Psoas muscle (tissue), 8 donors: ENCODE data around the gene TTYH3. TPM values are rescaled to one million over a fixed set of nuclear protein-coding genes. Genes with fewer than 3 reads are reported as not detected.

ENCODE experiments used
- ATAC-seq, 4 donors: fragments of 200-7000 bp; cut with Tn5 transposase; one replicate each; pipeline ENCODE4 v1.9.1; 2020; ENCODE audit warnings: moderate library complexity in 3 of 4, mild to moderate bottlenecking in 2 of 4
- DNase-seq, 2 donors: peaks; one replicate each; pipeline ENCODE4 v3.0.0-alpha.2; 2020
- H3K27ac ChIP-seq: fragments of 200-600 bp; one replicate; pipeline ENCODE4 v1.8.0; 2022
- H3K27me3 ChIP-seq, 3 donors: fragments of 200-600 bp in 1 of 3; one replicate each; pipeline versions ENCODE4 v1.6.1 to v1.8.0; 2013 to 2022; ENCODE audit warnings: low read length in 2 of 3, mild to moderate bottlenecking in 2 of 3, moderate library complexity in 1 of 3; ENCODE audit not compliant: insufficient read depth in 3 of 3
- H3K36me3 ChIP-seq, 2 donors: fragments of 200-600 bp in 1 of 2; one replicate each; pipeline versions ENCODE4 v1.6.1 to v1.8.0; 2013 to 2022; ENCODE audit warnings: low read depth in 1 of 2, mild to moderate bottlenecking in 1 of 2, moderate library complexity in 1 of 2; ENCODE audit not compliant: insufficient read depth in 1 of 2
- H3K4me1 ChIP-seq: fragments of 200-600 bp; one replicate; pipeline ENCODE4 v1.8.0; 2022
- H3K4me3 ChIP-seq: fragments of 200-600 bp; one replicate; pipeline ENCODE4 v1.8.0; 2022; ENCODE audit warnings: mild to moderate bottlenecking
- H3K9me3 ChIP-seq: fragments of 200-600 bp; one replicate; pipeline ENCODE4 v1.8.0; 2022
- CTCF ChIP-seq: fragments of 200-600 bp; IDR thresholded peaks from one replicate; pipeline ENCODE4 v1.8.0; 2022; ENCODE audit warnings: antibody characterized with exemption
- WGBS, 3 donors: extraction: QIAGEN DNeasy Blood & Tissue Kit; methylation state at CpG; one replicate each; pipeline versions ENCODE4 v1.1.6 to v1.1.7; 2013; 5-methylcytosine and 5-hydroxymethylcytosine counted together
- intact Hi-C, 2 donors: fragments of 100-400 bp; cut with DNase I; formaldehyde crosslinking; loops; one replicate each; pipeline versions ENCODE4 v1.11.0 to v1.14.2; 2022
- polyA plus RNA-seq, 3 donors: library from polyadenylated mRNA; stranded (reverse); fragments of 200-250 nt; gene quantifications; one replicate each; pipeline ENCODE4 v1.2.3, GENCODE V29; 2013
- total RNA-seq, 4 donors: library from RNA; stranded (reverse); fragmentation: NEBNext Ultra II Directional in 2 of 4; extraction: Animal tissue kit (Norgen Biotek cat#: 25700) in 2 of 4; gene quantifications; one replicate each; pipeline versions ENCODE4 v1.2.1 to v1.2.4, GENCODE V29; 2021 to 2023
- donor health status: healthy with polysubstance abuse.
- donor health status: DM: no; HTN: no; CAD: no; lungs with moderate emphysema.
- donor health status: Bipolar disorder and iron deficiency.
- donor health status: healthy.
- donor health status: DM: yes; HTN: yes; CAD: no.
- donor health status: DM: no; HTN: no; CAD: no.
- donor health status: DM: no; HTN: no; CAD: no.
- donor health status: DM: yes; HTN: yes; CAD: no.

Gene TTYH3
- total and polyA plus RNA-seq, 7 donors = 1.3 to 11.3 (median 6.5) TPM

- Histone ChIP-seq H3K4me3 (no peak overlapping the region), H3K27ac (no peak overlapping the region), H3K4me1 (no peaks in the 10 kb centered on the region), H3K36me3 (peaks cover 0 to 16% of the 10 kb centered on the region in 2 donors), H3K9me3 (no peaks in the 10 kb centered on the region), H3K27me3 (no peaks in the 10 kb centered on the region)
- intact Hi-C loops = no loop called here
- no peak for TF ChIP-seq CTCF
- DNase-seq (no peak), ATAC-seq (no peak)
- 91 to 95% (median 94%) methylated on average over 10 to 12 of the region's 12 CpGs for WGBS, 3 donors
Measured at GRCh38 chr7:2652736-2653060, 20.9 kb downstream of the TTYH3 start.

- Histone ChIP-seq H3K4me1 (no peaks in the 10 kb centered on the region), H3K4me3 (no peak overlapping the region), H3K27me3 (no peaks in the 10 kb centered on the region), H3K9me3 (no peaks in the 10 kb centered on the region), H3K27ac (no peak overlapping the region), H3K36me3 (peaks cover 0 to 16% of the 10 kb centered on the region in 2 donors)
- no peak for TF ChIP-seq CTCF
- 82 to 83% (median 83%) methylated on average over 5 of the region's 5 CpGs for WGBS, 3 donors
- ATAC-seq (no peak), DNase-seq (no peak)
- intact Hi-C loops = no loop called here
Measured at GRCh38 chr7:2654059-2654458, 22.3 kb downstream of the TTYH3 start.

GRCh38 chr7:2655870-2656614 lies 24.3 kb downstream of the TTYH3 start:
- whole genome bisulfite sequencing, 3 donors = 91 to 96% (median 92%) methylated on average over 24 to 29 of the region's 29 CpGs
- no peak overlapping the region for H3K27ac ChIP-seq
- intact Hi-C loops = no loop called here
- ATAC-seq = no peak
- TF ChIP-seq CTCF = no peak
- H3K36me3 ChIP-seq = peaks cover 0 to 13% of the 10 kb centered on the region in 2 donors
- H3K4me3 ChIP-seq = no peak overlapping the region
- no peaks in the 10 kb centered on the region for H3K4me1 ChIP-seq
- no peak for DNase-seq
- H3K9me3 ChIP-seq = no peaks in the 10 kb centered on the region
- no peaks in the 10 kb centered on the region for H3K27me3 ChIP-seq

- Histone ChIP-seq H3K27ac (no peak overlapping the region), H3K9me3 (no peaks in the 10 kb centered on the region), H3K4me3 (no peak overlapping the region), H3K36me3 (peaks cover 0 to 7% of the 10 kb centered on the region in 2 donors), H3K4me1 (no peaks in the 10 kb centered on the region), H3K27me3 (no peaks in the 10 kb centered on the region)
- no peak for ATAC-seq
- 46 to 95% (median 65%) methylated on average over 2 of the region's 2 CpGs for WGBS, 3 donors
- DNase-seq = no peak
- TF ChIP-seq CTCF = no peak
- intact Hi-C loops = no loop called here
Measured at GRCh38 chr7:2657208-2657607, 25.4 kb downstream of the TTYH3 start.
